SK-N-SH treated with all-trans-retinoic acid at 6 μM for 48 hours (cell line): Measurements from ENCODE around the gene SKIC2.

Source experiments
- ARNTL ChIP-seq: fragments of 450-650 bp; formaldehyde crosslinking; IDR thresholded peaks from 2 replicates; pipeline ENCODE4 v1.5.0; 2020; ENCODE audit warnings: low read depth, mild to moderate bottlenecking, moderate library complexity, borderline replicate concordance
- BACH2 ChIP-seq: fragments of 250-450 bp; sonication (Bioruptor Pico); IDR thresholded peaks from 2 replicates; pipeline ENCODE4 v1.9.0; 2021; ENCODE audit warnings: mild to moderate bottlenecking, borderline replicate concordance
- GLIS3 ChIP-seq: fragments of 250-450 bp; sonication (Bioruptor Pico); IDR thresholded peaks from 2 replicates; pipeline ENCODE4 v1.5.0; 2020; ENCODE audit warnings: mild to moderate bottlenecking, moderate library complexity
- ISL1 ChIP-seq: fragments of 250-450 bp; sonication (Bioruptor Pico); IDR thresholded peaks from 2 replicates; pipeline ENCODE4 v2.1.2; 2022; ENCODE audit warnings: mild to moderate bottlenecking, moderate library complexity
- RARB ChIP-seq: fragments of 250-450 bp; sonication (Bioruptor Pico); IDR thresholded peaks from 2 replicates; pipeline ENCODE4 v1.8.0; 2021; ENCODE audit warnings: mild to moderate bottlenecking, moderate library complexity
- SNAI2 ChIP-seq: fragments of 250-450 bp; sonication (Bioruptor Pico); IDR thresholded peaks from 2 replicates; pipeline ENCODE4 v1.5.0; 2020; ENCODE audit warnings: mild to moderate bottlenecking, moderate library complexity
- ZC3H10 ChIP-seq: fragments of 250-450 bp; sonication (Bioruptor Pico); IDR thresholded peaks from 2 replicates; pipeline ENCODE4 v1.5.1; 2021; ENCODE audit warnings: mild to moderate bottlenecking, moderate library complexity
- ZFP3 ChIP-seq: fragments of 250-450 bp; sonication (Bioruptor Pico); IDR thresholded peaks from 2 replicates; pipeline ENCODE4 v1.5.0; 2020; ENCODE audit warnings: mild to moderate bottlenecking, moderate library complexity
- ZNF565 ChIP-seq: fragments of 450-650 bp; formaldehyde crosslinking; conservative IDR thresholded peaks from 2 replicates; pipeline ENCODE4 v1.5.0; 2020; ENCODE audit warnings: low read depth, mild to moderate bottlenecking, moderate library complexity
- ZNF8 ChIP-seq: fragments of 450-650 bp; formaldehyde crosslinking; IDR thresholded peaks from 2 replicates; pipeline ENCODE4 v1.5.0; 2020; ENCODE audit warnings: mild to moderate bottlenecking, moderate library complexity
- TF ChIP-seq, protein P1 (sequence below): fragments of 250-450 bp; sonication (Bioruptor Pico); IDR thresholded peaks from 2 replicates; pipeline ENCODE4 v1.8.0; 2020; ENCODE audit warnings: mild to moderate bottlenecking, moderate library complexity, borderline replicate concordance
- TF ChIP-seq, protein P2 (sequence below): fragments of 250-450 bp; sonication (Bioruptor Pico); IDR thresholded peaks from 2 replicates; pipeline ENCODE4 v1.5.1; 2021; ENCODE audit warnings: mild to moderate bottlenecking, moderate library complexity
- TF ChIP-seq, protein P3 (sequence below): fragments of 250-450 bp; sonication (Bioruptor Pico); IDR thresholded peaks from 2 replicates; pipeline ENCODE4 v1.5.0; 2020; ENCODE audit warnings: mild to moderate bottlenecking, moderate library complexity
- TF ChIP-seq, protein P4 (sequence below): fragments of 250-450 bp; sonication (Bioruptor Pico); IDR thresholded peaks from 2 replicates; pipeline ENCODE4 v1.5.1; 2020; ENCODE audit warnings: low read depth, mild to moderate bottlenecking, moderate library complexity

DNA sequence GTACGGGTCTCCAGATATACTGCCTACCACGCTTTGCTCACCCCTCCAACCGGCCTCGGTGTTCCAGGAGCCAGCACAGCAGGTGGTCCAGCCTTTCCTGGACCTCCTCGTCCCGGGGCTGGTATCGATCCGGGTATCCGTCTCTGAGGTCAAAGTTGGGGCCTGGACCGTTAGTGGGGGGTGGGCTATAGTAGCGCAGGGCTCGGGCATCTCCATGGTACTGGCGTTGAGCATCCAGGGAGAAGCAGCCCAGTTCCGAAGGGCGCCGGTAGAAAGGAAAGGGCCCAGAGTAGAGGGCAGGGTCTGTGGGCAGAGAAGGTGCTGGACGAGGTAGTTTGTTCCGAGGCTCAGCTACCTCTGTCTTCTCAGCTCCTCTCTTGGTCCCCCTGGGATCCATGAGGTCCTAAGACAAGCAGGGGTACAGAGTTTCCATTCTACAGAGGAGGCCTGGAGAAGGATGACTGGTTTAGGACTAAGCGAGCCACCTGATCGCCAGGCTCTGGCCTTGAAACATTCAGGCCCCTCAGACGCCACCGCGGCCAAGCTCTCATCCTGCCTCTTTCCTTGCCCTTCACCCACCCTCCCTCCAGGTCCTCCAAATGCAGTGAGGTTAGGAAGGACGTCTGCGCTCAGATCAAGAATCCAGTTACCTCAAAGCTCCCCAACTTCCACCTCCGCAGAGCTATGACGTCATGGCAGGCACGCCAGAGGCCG, 12.5 kb downstream of the SKIC2 start:
- TF ChIP-seq RARB (CRISPR knock-in tag) (no peak), ZNF565 (peak; percentile 82; the same call in 1 of the 2 replicates), ARNTL (CRISPR knock-in tag) (no peak), ISL1 (CRISPR knock-in tag) (no peak), BACH2 (CRISPR knock-in tag) (0 out of 2 replicates have a peak, but pooled peaks have one; percentile 75), ZC3H10 (CRISPR knock-in tag) (no peak), GLIS3 (CRISPR knock-in tag) (no peak), ZFP3 (CRISPR knock-in tag) (no peak), SNAI2 (CRISPR knock-in tag) (no peak), ZNF8 (CRISPR knock-in tag) (no peak)
- TF ChIP-seq, protein P1, sequence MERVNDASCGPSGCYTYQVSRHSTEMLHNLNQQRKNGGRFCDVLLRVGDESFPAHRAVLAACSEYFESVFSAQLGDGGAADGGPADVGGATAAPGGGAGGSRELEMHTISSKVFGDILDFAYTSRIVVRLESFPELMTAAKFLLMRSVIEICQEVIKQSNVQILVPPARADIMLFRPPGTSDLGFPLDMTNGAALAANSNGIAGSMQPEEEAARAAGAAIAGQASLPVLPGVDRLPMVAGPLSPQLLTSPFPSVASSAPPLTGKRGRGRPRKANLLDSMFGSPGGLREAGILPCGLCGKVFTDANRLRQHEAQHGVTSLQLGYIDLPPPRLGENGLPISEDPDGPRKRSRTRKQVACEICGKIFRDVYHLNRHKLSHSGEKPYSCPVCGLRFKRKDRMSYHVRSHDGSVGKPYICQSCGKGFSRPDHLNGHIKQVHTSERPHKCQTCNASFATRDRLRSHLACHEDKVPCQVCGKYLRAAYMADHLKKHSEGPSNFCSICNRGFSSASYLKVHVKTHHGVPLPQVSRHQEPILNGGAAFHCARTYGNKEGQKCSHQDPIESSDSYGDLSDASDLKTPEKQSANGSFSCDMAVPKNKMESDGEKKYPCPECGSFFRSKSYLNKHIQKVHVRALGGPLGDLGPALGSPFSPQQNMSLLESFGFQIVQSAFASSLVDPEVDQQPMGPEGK (CRISPR knock-in tag), result no peak
- TF ChIP-seq, protein P2, sequence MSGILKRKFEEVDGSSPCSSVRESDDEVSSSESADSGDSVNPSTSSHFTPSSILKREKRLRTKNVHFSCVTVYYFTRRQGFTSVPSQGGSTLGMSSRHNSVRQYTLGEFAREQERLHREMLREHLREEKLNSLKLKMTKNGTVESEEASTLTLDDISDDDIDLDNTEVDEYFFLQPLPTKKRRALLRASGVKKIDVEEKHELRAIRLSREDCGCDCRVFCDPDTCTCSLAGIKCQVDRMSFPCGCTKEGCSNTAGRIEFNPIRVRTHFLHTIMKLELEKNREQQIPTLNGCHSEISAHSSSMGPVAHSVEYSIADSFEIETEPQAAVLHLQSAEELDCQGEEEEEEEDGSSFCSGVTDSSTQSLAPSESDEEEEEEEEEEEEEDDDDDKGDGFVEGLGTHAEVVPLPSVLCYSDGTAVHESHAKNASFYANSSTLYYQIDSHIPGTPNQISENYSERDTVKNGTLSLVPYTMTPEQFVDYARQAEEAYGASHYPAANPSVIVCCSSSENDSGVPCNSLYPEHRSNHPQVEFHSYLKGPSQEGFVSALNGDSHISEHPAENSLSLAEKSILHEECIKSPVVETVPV (CRISPR knock-in tag), result 0 out of 2 replicates have a peak, but pooled peaks have one; percentile 8
- TF ChIP-seq, protein P3, sequence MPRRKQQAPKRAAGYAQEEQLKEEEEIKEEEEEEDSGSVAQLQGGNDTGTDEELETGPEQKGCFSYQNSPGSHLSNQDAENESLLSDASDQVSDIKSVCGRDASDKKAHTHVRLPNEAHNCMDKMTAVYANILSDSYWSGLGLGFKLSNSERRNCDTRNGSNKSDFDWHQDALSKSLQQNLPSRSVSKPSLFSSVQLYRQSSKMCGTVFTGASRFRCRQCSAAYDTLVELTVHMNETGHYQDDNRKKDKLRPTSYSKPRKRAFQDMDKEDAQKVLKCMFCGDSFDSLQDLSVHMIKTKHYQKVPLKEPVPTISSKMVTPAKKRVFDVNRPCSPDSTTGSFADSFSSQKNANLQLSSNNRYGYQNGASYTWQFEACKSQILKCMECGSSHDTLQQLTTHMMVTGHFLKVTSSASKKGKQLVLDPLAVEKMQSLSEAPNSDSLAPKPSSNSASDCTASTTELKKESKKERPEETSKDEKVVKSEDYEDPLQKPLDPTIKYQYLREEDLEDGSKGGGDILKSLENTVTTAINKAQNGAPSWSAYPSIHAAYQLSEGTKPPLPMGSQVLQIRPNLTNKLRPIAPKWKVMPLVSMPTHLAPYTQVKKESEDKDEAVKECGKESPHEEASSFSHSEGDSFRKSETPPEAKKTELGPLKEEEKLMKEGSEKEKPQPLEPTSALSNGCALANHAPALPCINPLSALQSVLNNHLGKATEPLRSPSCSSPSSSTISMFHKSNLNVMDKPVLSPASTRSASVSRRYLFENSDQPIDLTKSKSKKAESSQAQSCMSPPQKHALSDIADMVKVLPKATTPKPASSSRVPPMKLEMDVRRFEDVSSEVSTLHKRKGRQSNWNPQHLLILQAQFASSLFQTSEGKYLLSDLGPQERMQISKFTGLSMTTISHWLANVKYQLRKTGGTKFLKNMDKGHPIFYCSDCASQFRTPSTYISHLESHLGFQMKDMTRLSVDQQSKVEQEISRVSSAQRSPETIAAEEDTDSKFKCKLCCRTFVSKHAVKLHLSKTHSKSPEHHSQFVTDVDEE (CRISPR knock-in tag), result no peak; the same call in 1 of the 2 replicates
- TF ChIP-seq, protein P4, sequence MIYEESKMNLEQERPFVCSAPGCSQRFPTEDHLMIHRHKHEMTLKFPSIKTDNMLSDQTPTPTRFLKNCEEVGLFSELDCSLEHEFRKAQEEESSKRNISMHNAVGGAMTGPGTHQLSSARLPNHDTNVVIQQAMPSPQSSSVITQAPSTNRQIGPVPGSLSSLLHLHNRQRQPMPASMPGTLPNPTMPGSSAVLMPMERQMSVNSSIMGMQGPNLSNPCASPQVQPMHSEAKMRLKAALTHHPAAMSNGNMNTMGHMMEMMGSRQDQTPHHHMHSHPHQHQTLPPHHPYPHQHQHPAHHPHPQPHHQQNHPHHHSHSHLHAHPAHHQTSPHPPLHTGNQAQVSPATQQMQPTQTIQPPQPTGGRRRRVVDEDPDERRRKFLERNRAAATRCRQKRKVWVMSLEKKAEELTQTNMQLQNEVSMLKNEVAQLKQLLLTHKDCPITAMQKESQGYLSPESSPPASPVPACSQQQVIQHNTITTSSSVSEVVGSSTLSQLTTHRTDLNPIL, result peak; percentile 73
